Activated naive CD8-positive, alpha-beta T cell (primary cell): ENCODE data around the gene MT2A.

Experiments used
- H3K27ac Mint-ChIP-seq: one replicate; pipeline ENCODE4 v1.8.0; 2021; ENCODE audit warnings: mixed read lengths
- H3K27me3 Mint-ChIP-seq: one replicate; pipeline ENCODE4 v1.8.0; 2021; ENCODE audit warnings: mixed read lengths
- H3K36me3 Mint-ChIP-seq: one replicate; pipeline ENCODE4 v1.8.0; 2021; ENCODE audit warnings: mixed read lengths
- H3K4me1 Mint-ChIP-seq: one replicate; pipeline ENCODE4 v1.8.0; 2021; ENCODE audit warnings: low read depth, mixed read lengths
- H3K4me3 Mint-ChIP-seq: one replicate; pipeline ENCODE4 v1.8.0; 2021; ENCODE audit warnings: mild to moderate bottlenecking, mixed read lengths
- H3K9me3 Mint-ChIP-seq: one replicate; pipeline ENCODE4 v1.8.0; 2021; ENCODE audit warnings: low read depth, mixed read lengths

The MT2A gene

GRCh38 chr16:56635441-56635967, 27.1 kb downstream of the MT2A start:
- Mint-ChIP-seq H3K27me3 (peaks cover 55% of the 10 kb centered on the region), H3K4me3 (peak overlapping the region; percentile 84), H3K27ac (no peak overlapping the region), H3K36me3 (no peaks in the 10 kb centered on the region), H3K4me1 (peaks cover 35% of the 10 kb centered on the region), H3K9me3 (no peaks in the 10 kb centered on the region)

DNA sequence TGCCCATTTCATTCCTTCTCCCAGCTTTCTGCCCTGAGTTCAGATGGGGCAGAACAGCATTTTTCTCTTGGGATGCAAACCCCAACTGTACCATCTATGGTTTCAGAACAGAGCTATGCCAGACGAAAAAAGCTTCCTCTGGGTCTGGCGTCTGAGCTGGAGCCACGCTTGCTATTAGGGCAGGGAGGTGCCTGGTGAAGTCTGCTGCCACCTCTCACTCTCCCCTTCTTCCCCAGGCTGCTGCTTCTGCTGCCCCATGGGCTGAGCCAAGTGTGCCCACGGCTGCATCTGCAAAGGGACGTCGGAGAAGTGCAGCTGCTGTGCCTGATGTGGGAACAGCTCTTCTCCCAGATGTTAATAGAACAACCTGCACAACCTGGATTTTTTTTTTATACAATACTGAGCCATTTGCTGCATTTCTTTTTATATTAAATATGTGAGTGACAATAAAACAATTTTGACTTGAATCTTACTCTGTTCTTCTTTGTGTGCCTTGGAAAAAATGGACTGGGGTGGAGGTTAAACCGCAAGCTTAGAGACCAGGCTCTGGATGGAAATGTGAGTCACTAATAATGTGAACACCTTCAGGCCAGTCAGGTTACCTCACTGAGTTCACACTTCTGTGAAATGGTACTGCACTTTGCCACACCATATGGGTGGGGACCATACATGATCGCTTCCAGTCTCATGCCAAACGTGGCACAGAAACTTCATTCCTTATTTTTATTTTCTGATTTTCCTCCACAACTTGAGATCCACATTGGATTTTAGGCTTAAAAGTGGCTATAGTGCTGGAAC, 28.4 kb downstream of the MT2A start:
- peak overlapping the region; percentile 74 for H3K4me3 Mint-ChIP-seq
- H3K27me3 Mint-ChIP-seq = peaks cover 45% of the 10 kb centered on the region
- peaks cover 30% of the 10 kb centered on the region for H3K4me1 Mint-ChIP-seq
- H3K36me3 Mint-ChIP-seq = no peaks in the 10 kb centered on the region
- no peak overlapping the region for H3K27ac Mint-ChIP-seq
- H3K9me3 Mint-ChIP-seq = no peaks in the 10 kb centered on the region

DNA sequence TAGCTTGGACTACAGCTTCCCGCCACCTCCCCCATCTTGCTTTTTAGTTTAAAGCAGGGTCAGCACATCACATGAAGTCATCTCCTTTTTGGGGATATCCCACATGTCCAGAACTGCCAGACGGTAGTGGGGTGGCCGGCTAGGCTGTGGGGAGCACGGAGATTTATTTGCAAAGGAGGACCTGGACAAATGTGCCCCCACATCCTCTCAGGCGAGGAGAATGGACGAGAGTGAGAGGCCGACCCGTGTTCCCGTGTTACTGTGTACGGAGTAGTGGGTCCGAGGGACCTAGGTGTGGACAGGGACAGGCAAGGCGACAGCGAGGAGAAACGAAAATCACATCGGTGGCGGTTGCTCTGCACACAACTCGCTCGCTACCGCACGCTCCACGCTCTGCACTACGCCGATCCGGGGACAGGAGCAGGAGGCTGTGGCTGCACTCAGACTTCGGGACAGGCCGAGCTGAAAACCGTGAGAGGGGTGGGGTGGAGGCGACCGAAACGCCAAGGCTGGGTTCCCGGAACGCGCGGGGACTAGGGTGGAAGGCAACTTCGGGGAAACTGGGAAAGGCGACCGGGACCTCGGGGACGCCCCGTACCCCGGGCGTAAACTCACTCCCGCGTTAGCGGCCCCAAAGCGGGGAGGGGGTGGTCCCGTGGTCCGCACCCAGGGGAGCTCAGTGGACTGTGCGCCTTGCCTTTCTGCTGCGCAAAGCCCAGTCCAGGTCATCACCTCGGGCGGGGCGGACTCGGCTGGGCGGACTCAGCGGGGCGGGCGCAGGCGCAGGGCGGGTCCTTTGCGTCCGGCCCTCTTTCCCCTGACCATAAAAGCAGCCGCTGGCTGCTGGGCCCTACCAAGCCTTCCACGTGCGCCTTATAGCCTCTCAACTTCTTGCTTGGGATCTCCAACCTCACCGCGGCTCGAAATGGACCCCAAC, 29.7 kb downstream of the MT2A start, which contains the start of gene MT1A:
MT1A (plus strand) TSS at position 853 of the 937 bp plus-strand sequence; CDS start at position 926, 73 bp downstream.
- peaks cover 34% of the 10 kb centered on the region for H3K4me1 Mint-ChIP-seq
- H3K4me3 Mint-ChIP-seq = peak within 1 kb of the TSS; percentile 68
- H3K9me3 Mint-ChIP-seq = no peaks in the 10 kb centered on the region
- H3K36me3 Mint-ChIP-seq = no peaks in the 10 kb centered on the region
- H3K27ac Mint-ChIP-seq = no peak within 1 kb of the TSS
- H3K27me3 Mint-ChIP-seq = peaks cover 41% of the 10 kb centered on the region

DNA sequence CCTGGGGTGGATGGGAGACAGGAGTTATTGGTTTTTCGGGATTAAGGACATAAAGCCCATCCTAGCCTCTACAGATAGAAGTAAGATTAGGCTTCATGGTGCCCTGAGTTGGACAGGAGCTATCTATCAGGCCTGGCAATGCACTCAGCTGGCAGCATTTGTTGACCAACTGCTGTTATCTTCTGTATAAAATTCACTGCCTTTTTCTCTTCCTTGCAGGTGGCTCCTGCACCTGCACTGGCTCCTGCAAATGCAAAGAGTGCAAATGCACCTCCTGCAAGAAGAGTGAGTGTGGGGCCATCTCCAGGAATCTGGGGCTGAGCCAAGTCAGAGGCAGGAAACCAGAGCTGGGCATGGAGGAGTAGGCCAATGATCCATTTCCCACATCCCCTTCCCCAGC, 30.7 kb downstream of the MT2A start:
- H3K27ac Mint-ChIP-seq = no peak overlapping the region

GRCh38 chr16:56640076-56640475, 31.7 kb downstream of the MT2A start:
- no peaks in the 10 kb centered on the region for H3K9me3 Mint-ChIP-seq
- H3K4me3 Mint-ChIP-seq = no peak overlapping the region
- peaks cover 25% of the 10 kb centered on the region for H3K27me3 Mint-ChIP-seq
- H3K36me3 Mint-ChIP-seq = no peaks in the 10 kb centered on the region
- H3K4me1 Mint-ChIP-seq = peaks cover 41% of the 10 kb centered on the region
- H3K27ac Mint-ChIP-seq = no peak overlapping the region

More for the DNA sequence above, 30.7 kb downstream of the MT2A start:
- H3K4me1 Mint-ChIP-seq = peaks cover 41% of the 10 kb centered on the region
- H3K4me3 Mint-ChIP-seq = no peak overlapping the region
- no peaks in the 10 kb centered on the region for H3K36me3 Mint-ChIP-seq
- H3K9me3 Mint-ChIP-seq = no peaks in the 10 kb centered on the region
- peaks cover 33% of the 10 kb centered on the region for H3K27me3 Mint-ChIP-seq

- Mint-ChIP-seq H3K36me3 (no peaks in the 10 kb centered on the region), H3K27ac (no peak overlapping the region), H3K4me1 (peaks cover 34% of the 10 kb centered on the region), H3K4me3 (no peak overlapping the region), H3K9me3 (no peaks in the 10 kb centered on the region), H3K27me3 (peaks cover 21% of the 10 kb centered on the region)
Measured at GRCh38 chr16:56641166-56641565, 32.8 kb downstream of the MT2A start.

DNA sequence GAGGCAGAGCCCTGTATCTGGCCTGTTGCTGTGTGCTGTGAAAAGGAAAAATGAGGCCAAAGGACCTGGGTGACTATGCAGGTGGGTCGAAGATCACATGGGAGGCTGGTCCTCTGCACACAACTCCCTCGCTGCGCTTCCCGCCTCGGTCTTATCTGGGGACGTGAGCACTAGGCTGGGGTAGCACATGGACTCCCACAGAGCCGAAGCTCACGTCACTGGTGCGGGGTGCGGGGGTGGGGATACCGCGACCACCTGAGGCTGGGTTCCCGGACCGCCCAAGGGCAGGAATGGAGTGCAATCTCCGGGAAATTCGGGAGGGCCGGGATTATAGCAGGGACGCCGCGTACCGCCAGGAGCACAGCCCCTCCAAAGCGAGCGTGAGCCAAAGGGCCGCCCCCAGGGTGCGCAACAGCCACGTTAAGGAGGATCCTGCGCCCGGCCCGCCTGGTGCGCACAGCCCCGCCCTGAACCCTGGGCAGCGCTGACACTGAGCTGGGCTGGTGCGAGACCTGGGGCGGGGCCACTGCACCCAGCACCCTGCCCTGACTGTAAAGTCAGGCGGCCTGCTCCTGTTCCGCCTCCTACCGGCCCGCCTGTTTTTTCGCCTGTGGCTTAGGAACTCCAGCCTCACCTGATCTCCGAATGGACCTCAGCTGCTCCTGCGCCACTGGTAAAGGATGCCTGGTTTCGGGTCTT, 34.8 kb downstream of the MT2A start:
- H3K9me3 Mint-ChIP-seq = no peaks in the 10 kb centered on the region
- no peak overlapping the region for H3K27ac Mint-ChIP-seq
- no peaks in the 10 kb centered on the region for H3K36me3 Mint-ChIP-seq
- peaks cover 10% of the 10 kb centered on the region for H3K27me3 Mint-ChIP-seq
- H3K4me3 Mint-ChIP-seq = peak overlapping the region; percentile 66
- peaks cover 25% of the 10 kb centered on the region for H3K4me1 Mint-ChIP-seq

DNA sequence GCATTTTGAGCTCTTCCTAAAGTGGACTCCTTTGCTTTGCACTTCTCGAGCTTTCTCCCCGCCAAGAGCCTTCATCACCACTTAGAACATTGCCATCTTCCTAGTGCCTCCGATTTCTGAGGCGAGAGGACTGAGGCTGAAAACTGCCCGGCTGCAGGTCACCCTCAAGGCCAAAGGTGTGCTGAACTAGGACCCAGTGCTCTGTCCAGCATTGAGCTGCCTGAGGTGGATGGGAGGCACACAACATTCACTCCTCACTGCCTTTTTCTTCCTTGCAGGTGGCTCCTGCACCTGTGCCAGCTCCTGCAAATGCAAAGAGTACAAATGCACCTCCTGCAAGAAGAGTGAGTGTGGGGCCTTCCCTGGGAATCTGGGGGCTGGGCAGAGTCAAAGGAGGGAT, 35.4 kb downstream of the MT2A start:
- peak overlapping the region; percentile 66 for H3K4me3 Mint-ChIP-seq
- H3K27me3 Mint-ChIP-seq = peaks cover 10% of the 10 kb centered on the region
- peaks cover 22% of the 10 kb centered on the region for H3K4me1 Mint-ChIP-seq
- H3K9me3 Mint-ChIP-seq = no peaks in the 10 kb centered on the region
- no peaks in the 10 kb centered on the region for H3K36me3 Mint-ChIP-seq
- no peak overlapping the region for H3K27ac Mint-ChIP-seq

DNA sequence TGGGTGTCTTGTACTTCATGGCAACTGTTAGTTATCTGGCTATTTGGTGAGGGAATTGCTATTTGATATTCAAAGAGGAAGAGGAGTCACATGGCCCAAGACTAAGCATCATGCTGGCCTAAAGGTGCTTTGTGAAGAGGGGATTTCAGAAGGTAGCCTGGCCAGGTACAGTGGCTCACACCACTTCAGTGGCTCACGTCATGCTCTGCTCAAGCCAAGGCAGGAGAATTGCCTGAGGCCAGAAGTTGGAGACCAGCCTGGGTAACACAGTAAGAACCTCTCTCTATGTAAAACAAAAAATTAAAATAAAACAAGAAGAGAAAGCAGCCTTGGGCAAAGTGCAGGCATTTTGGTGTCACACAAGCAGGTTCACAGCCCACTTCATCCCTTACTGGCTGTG, 36.9 kb downstream of the MT2A start:
- peaks cover 22% of the 10 kb centered on the region for H3K4me1 Mint-ChIP-seq
- no peaks in the 10 kb centered on the region for H3K9me3 Mint-ChIP-seq
- no peak overlapping the region for H3K27ac Mint-ChIP-seq
- no peaks in the 10 kb centered on the region for H3K36me3 Mint-ChIP-seq
- no peak overlapping the region for H3K4me3 Mint-ChIP-seq
- no peaks in the 10 kb centered on the region for H3K27me3 Mint-ChIP-seq

DNA sequence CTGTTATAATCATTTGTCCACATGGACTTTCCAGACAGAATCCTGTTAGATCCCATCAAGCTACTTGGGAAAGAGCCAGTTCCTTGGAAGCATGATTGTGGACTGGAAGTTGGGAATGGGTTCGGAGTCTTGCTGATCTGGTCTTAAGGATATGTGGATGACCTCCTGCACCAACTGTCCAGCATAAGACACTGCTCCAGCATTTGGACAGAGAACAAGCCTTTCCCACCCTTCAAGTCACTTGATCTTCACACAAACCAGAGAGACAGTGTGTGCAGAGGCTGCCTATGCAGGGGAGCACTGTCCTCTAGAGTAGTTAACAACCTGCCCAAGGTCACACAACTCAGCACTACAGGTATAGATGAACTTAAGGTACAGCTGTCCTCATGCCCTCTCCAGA, 37.5 kb downstream of the MT2A start:
- peaks cover 22% of the 10 kb centered on the region for H3K4me1 Mint-ChIP-seq
- H3K36me3 Mint-ChIP-seq = no peaks in the 10 kb centered on the region
- H3K4me3 Mint-ChIP-seq = no peak overlapping the region
- H3K27ac Mint-ChIP-seq = peak overlapping the region; percentile 22
- no peaks in the 10 kb centered on the region for H3K27me3 Mint-ChIP-seq
- H3K9me3 Mint-ChIP-seq = no peaks in the 10 kb centered on the region

DNA sequence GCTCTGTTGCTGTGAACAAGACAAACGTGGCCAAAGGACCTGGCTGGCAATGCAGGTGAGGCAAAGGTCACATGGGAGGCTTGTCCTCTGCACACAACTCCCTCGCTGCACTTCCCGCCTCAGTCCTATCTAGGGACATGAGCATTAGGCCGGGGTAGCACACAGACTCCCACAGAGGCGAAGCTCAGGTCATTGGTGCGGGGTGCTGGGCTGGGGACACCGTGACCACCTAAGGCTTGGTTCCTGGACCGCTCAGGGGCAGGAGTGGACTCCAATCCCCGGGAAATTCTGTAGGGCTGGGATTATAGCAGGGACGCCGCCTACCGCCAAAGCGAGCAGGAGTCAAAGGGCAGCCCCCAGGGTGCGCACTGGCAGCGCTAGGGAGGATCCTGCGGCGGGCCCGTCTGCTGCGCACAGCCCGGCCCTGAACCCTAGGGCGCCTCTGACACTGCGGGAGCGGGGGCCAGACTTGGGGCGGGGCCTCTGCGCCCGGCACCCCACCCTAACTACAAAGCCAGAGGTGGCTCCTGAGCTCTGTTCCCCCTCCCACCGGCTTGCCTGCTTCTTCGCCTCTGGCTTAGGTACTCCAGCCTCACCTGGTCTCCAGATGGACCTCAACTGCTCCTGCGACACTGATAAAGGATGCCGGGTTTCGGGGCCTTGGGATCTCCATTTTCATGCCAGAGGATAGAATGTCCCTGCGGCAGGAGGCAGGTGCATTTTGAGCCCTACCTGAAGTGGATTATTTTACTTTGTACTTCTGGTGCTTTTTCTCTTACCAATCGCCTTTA, 39.5 kb downstream of the MT2A start:
- H3K9me3 Mint-ChIP-seq = no peaks in the 10 kb centered on the region
- no peaks in the 10 kb centered on the region for H3K27me3 Mint-ChIP-seq
- H3K4me3 Mint-ChIP-seq = no peak overlapping the region
- no peaks in the 10 kb centered on the region for H3K36me3 Mint-ChIP-seq
- H3K27ac Mint-ChIP-seq = no peak overlapping the region
- H3K4me1 Mint-ChIP-seq = peaks cover 15% of the 10 kb centered on the region

DNA sequence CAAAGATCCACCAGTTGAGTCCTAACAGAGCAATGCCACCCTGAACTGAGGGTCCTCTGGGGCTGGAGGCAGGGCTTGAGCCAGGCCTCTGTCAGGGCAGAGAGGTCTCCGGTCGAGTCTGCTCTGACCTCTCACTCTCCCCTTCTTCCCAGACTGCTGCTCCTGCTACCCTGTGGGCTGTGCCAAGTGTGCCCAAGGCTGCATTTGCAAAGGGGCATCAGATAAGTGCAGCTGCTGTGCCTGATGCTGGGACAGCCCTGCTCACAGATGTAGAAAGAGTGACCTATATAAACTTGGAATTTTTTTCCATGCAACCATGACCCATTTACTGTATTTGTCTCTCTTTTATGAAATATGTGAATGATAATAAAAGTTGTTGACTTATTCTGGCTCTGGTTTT, 40.9 kb downstream of the MT2A start:
- Mint-ChIP-seq H3K27me3 (no peaks in the 10 kb centered on the region), H3K4me3 (no peak overlapping the region)

GRCh38 chr16:56649820-56650219, 41.4 kb downstream of the MT2A start:
- Mint-ChIP-seq H3K36me3 (no peaks in the 10 kb centered on the region), H3K4me1 (no peaks in the 10 kb centered on the region), H3K9me3 (no peaks in the 10 kb centered on the region), H3K27ac (no peak overlapping the region), H3K27me3 (no peaks in the 10 kb centered on the region), H3K4me3 (no peak overlapping the region)

More for the DNA sequence above, 40.9 kb downstream of the MT2A start:
- no peaks in the 10 kb centered on the region for H3K9me3 Mint-ChIP-seq
- no peaks in the 10 kb centered on the region for H3K36me3 Mint-ChIP-seq
- peaks cover 3% of the 10 kb centered on the region for H3K4me1 Mint-ChIP-seq
- H3K27ac Mint-ChIP-seq = no peak overlapping the region

DNA sequence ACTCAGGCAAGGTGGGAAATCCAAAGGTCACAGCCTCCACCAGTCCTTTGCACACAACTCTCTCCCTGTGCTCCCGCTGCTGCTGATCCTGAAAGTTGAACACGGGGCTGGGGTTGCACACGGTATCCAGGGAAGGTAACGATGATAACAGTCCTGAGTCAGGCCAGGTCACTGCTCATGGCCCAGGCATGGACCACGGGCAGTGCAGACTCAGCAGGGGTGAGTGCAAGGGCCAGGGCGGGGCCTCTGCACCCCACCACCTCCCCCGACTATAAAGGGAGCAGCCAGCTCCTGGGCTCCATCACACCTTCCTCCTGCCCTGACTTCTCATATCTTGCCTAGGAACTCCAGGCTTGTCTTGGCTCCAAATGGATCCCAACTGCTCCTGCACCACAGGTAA, 43.2 kb downstream of the MT2A start, which contains the start of gene MT1B:
MT1B (plus strand) TSS at position 301 of the 400 bp plus-strand sequence; CDS start at position 369, 68 bp downstream.
- Mint-ChIP-seq H3K9me3 (no peaks in the 10 kb centered on the region), H3K4me3 (no peak within 1 kb of the TSS), H3K36me3 (no peaks in the 10 kb centered on the region), H3K27ac (no peak within 1 kb of the TSS), H3K27me3 (no peaks in the 10 kb centered on the region), H3K4me1 (no peaks in the 10 kb centered on the region)
